HG03432 (cell line): ENCODE results near the gene HOXB9.

Experiments
- ATAC-seq: cut with Tn5 transposase; IDR thresholded peaks from one replicate; pipeline ENCODE4 v1.9.1; 2021; ENCODE audit warnings: mild to moderate bottlenecking, moderate library complexity; ENCODE audit not compliant: unreplicated experiment

Gene HOXB9

GRCh38 chr17:48625495-48626244, 488 bp downstream of the HOXB9 start:
- no peak for ATAC-seq

GRCh38 chr17:48624544-48625494, 1.3 kb downstream of the HOXB9 start:
- no peak for ATAC-seq

DNA sequence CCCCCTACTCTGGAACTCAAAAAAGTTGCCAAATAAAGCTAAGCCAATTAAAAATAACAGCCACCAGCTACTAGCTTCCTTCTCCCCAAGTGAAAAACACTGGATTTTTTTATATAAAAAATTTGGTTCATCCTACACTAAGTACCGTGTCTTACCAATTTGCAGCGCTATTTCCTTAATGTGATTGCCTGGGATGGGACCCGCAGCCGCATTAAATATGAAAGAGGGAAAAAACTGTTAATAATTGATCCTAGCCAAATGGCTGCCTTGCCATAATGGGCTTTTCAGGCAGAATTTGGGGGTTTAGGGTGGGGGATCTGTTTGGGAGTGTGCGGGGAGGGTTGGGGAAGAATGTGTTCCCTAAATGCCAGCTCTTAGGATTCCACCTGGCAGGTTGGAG, 2.0 kb downstream of the HOXB9 start:
- ATAC-seq: no peak

DNA sequence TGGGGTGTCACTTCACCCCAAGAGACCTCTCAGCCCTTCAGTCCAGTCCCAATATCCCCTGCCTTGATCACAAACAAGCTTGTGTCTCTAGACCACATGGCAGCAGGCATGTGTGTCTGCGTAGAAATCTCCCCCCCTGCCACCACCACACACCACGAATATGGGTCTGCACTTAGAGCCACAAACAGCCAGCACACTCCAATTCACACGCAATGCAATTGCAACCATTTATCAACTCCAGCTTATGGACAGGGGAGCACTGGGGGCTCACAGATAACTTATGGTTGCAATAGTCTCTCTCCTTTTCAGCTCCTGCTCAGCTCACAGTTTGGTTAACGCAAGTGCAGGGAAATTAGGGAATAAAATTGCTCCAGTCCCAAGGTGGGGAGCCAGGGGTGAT, 2.6 kb downstream of the HOXB9 start:
- no peak for ATAC-seq

DNA sequence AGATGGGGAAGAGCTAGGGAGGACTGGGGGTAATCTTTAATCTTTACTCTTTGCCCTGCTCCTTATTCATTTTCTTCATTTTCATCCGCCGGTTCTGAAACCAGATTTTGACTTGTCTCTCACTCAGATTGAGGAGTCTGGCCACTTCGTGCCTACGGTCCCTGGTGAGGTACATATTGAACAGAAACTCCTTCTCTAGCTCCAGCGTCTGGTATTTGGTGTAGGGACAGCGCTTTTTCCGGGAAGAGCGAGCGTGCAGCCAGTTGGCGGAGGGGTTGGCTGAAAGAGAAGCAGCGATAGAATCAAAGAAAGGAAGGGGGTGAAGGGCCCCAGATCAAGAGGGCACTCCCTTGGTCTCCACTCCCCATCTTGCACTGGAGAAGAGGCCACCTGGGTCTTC, 3.3 kb downstream of the HOXB9 start:
- no peak for ATAC-seq

DNA sequence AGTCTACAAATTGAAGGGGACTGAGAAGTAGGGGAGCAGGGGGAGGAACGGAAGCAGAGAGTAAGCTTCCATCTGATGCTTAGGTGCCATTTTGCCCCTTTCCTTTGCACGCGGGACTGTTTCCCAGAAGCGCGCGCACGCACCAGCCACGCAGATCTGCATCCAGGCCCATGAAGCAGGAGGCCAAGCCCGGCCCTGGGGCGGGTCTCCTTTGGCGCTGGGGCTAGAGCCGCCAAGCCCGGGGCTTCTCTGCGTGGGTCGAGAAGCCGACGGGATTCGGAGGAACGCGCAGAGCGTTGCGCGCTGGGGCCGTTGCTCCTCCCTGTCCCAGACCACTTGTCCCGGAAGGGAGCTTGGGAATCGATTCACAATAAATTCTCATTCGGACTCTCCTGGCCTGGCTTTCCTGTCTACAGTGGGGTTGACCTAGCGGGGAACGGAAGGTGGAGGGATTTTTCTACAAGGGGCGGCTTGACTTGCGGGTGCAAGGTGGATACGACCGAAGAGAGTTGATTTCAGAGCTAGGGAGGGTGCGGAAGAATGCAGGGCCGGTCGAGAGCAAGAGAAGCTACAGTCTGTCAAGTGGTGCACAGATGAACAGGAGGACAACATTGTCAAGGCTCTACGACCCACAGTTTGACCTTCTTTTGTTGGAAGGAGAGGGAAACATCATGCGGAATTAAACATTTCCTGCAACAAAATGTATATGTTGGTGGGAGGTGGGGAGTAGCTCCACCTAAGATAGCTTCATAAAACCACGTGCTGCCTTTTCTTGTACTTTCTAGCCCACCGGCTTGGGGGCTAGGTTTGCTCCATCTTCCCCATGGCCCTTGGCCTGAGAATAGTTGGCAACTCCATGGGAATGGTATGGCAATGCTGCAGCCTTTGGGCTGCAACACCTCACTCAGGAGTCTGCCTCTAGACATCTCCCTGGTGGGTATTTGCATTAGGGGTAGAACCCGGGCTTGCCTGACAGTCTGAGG, 4.5 kb downstream of the HOXB9 start:
- no peak for ATAC-seq

GRCh38 chr17:48620461-48621139, 5.6 kb downstream of the HOXB9 start:
- ATAC-seq: no peak

DNA sequence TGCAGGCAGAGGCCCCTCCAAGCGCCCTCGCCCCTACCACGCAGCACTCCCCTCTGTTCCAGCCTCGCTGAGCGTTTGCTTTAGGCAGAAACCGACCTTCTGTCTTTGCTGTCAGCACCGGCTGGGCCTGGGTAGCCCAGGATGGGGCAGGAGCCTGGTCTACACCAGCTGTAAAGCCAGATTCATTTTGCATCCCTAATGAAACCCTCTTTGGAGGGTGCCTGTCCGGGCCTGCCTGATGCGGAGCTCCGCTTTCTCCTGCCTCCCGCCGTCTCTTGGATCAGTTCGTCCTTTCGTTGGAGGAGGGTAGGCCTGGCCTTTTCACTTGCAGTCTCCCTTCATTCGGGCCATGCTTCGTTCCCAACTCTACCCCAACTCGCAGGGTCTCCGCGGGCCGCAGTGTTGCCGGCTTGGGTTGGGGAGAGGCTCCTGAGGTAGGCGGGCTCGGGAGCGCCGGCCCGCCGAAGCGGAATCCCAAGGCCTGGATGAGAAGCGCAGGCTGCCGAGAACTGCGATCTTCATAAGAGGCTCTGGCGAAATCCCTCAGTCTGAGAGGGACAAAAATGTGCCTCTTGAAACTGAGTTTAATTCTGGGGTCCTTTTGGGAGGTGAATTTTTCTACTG, 6.2 kb downstream of the HOXB9 start:
- ATAC-seq: no peak

DNA sequence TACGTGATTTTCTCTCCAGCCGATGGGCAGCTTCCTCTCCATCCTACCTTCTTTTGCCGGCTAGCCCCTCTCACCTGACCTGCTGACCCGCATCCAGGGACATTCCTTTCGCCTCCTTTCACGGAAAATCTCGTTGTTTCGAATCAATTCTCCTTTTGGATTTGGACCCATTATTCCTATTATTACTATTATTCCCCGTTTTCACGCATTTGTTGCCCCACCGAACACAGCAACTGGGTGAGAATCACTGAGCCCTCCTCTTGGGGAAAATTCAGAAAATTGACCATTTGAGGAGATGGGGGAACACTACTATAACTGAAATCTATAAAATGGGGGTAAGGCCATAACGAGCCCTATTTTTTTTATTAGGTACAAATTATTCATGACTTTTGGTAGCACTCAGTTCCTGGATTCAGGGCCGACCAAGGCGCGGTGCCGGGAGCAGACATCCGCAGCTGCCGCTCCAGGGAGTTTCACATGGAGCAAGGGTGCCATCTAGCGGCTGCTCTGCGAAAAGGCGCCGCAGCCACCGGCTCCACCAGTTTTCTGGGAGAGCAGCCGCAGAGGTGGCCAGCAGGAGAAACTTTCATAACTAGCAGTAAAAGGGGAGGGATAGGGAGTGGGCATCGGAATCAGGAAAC, 7.8 kb downstream of the HOXB9 start:
- no peak for ATAC-seq

- no peak for ATAC-seq
Observed at GRCh38 chr17:48617471-48618255, 8.5 kb downstream of the HOXB9 start.

- no peak for ATAC-seq
Observed at GRCh38 chr17:48616717-48617470, 9.3 kb downstream of the HOXB9 start.

GRCh38 chr17:48615963-48616716, 10.0 kb downstream of the HOXB9 start:
- ATAC-seq: no peak

DNA sequence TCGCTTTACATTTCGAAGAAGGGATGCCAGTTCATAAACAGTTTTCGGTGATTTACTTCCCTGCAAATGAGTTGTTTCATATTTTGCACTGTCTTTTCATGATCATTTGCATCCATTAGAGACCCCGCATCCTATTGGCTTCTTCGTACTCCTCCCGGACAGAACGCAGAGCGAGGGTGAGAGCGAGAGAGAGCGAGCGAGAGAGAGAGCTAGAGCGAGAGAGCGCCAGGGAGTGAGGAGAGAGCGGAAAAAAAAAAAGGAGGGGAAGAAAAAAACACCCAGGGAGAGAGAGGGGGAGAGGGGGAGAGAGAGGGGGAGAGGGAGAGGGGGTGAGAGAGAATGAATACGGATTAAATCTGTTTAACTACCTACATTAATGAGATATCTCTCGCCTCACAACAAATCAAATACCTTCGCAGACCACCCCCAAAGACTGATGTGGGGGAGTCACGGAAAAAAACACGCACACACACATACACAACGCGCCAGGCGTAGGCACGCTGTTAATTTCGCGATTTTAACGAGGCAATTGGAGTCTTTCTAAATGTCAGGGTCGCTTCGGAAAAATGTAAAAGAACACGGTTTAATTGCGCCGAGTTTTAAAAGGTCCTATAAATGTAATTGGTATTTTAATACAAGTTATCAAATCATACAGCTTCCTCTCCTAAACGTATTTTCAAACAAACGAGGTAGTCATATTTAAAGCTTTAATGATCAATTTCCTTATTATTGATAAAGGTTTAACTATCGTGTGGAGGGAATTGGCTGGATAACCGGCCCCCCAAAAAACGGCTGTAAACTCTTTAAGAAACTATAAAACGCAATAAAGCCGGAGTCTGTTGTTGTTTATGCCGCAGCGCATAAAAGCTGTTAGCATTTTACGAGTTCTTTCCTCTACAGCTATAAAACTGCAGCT, 10.9 kb downstream of the HOXB9 start, which contains the start of gene HOXB8:
TSS of gene HOXB8 (minus strand) at position 246 of the 916 bp plus-strand sequence. CDS start 588 bp downstream, outside the sequence.
- no peak for ATAC-seq

DNA sequence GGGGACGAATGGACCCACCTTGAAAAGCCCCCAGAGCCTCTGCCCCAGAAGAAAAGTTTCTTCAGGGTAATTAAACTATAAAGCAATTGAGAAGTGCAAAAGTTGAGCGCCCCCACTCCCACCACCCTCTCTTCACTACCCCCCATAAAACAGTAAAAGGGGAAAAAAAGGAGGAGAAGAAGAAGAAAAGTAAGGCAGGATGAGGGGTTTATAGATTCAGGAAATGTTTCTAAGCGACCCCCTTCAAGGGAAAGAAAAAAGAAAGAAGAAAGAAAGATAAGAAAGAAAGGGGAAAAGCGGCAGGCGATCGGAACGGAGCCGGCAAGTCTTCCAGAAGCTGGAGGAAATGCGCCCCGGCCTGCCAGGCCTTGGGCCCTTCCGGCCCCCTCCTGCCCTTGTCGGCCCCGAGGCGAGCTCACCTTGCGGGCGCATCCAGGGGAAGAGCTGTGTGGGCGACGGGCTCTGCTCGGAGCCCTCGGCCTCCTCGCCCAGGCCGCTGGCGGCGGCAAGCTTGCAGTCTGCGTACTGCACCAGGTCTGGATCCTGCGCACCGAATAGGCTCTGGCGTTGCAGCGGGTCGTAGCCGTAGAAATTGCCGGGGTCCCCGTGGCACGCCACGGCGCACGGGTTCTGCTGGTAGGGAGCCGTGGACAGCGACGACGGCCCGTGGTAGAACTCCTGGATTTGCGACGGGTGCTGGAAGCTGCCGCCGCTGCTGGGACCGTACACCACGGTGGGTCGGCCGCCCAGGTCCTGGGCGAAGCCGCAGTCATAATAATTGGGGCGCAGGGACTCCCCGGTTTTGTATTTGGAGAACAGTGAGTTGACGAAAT, 12.1 kb downstream of the HOXB9 start:
- ATAC-seq: no peak
